AG10803 (cell line): Measurements from ENCODE around the gene TAPBPL.
A peak's percentile ranks its signal among the peaks of the same experiment; 100 is the strongest.

ENCODE experiments used
- DNase-seq: peaks from one replicate; pipeline ENCODE4 v3.0.0; 2010; ENCODE audit warnings: low read depth
- H3K4me3 ChIP-seq: 2 replicates; pipeline ENCODE4 v1.5.1; 2011; ENCODE audit warnings: mild to moderate bottlenecking, low read length, control low read depth
- CTCF ChIP-seq: conservative IDR thresholded peaks from 2 replicates; pipeline ENCODE4 v1.5.1; 2011; ENCODE audit warnings: mild to moderate bottlenecking, low read length, control low read depth, inconsistent platforms

The TAPBPL gene

GRCh38 chr12:6428326-6428725 is 23.5 kb upstream of the TAPBPL start:
- no peak for DNase-seq
- no peak for TF ChIP-seq CTCF
- H3K4me3 ChIP-seq = no peak overlapping the region

GRCh38 chr12:6430124-6430989 is 21.5 kb upstream of the TAPBPL start:
- DNase-seq = peak; percentile 99
- H3K4me3 ChIP-seq = peak overlapping the region; percentile 50
- TF ChIP-seq CTCF = no peak; the same call in 1 of the 2 replicates

GRCh38 chr12:6432991-6433390 is 18.9 kb upstream of the TAPBPL start:
- TF ChIP-seq CTCF = no peak
- no peak overlapping the region for H3K4me3 ChIP-seq

GRCh38 chr12:6434205-6435140 is 17.4 kb upstream of the TAPBPL start:
- TF ChIP-seq CTCF = no peak
- no peak for DNase-seq
- no peak overlapping the region for H3K4me3 ChIP-seq

More at GRCh38 chr12:6432991-6433390, 18.9 kb upstream of the TAPBPL start:
- no peak for DNase-seq

GRCh38 chr12:6435961-6436715 is 15.7 kb upstream of the TAPBPL start:
- DNase-seq = no peak
- no peak overlapping the region for H3K4me3 ChIP-seq
- TF ChIP-seq CTCF = no peak

GRCh38 chr12:6437586-6437985 is 14.3 kb upstream of the TAPBPL start:
- DNase-seq = no peak
- TF ChIP-seq CTCF = no peak
- no peak overlapping the region for H3K4me3 ChIP-seq
